Stimulated activated CD8-positive, alpha-beta memory T cell treated with anti-CD3 and anti-CD28 coated beads, Interleukin-2, amount 100 ng/mL, for 48 hours (primary cell): ENCODE results near the gene OSM.

Source experiments
- DNase-seq, 2 donors: peaks; one replicate each; pipeline ENCODE4 v3.0.0-alpha.2; 2020; ENCODE audit warnings: low read depth in 2 of 2

The OSM gene

DNA sequence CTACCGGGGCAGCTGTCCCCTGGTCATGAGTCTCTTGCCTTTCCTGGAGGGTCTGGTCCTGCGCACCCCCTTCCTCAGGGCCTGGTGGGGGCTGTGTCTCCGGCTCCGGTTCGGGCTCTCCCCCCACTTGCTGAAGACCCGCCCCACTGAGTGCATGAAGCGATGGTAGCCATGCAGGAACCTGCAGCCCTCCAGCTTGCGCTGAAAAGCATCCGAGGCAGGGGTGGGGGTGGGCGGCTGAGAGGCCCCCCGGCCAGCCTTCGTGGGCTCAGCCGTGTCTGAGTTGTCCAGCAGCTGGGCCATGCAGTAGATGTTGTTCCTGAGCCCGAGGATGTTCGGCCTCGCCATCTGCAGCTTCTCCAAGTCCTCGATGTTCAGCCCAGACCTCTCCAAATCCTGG, 2.8 kb downstream of the OSM start:
- no peak for DNase-seq

DNA sequence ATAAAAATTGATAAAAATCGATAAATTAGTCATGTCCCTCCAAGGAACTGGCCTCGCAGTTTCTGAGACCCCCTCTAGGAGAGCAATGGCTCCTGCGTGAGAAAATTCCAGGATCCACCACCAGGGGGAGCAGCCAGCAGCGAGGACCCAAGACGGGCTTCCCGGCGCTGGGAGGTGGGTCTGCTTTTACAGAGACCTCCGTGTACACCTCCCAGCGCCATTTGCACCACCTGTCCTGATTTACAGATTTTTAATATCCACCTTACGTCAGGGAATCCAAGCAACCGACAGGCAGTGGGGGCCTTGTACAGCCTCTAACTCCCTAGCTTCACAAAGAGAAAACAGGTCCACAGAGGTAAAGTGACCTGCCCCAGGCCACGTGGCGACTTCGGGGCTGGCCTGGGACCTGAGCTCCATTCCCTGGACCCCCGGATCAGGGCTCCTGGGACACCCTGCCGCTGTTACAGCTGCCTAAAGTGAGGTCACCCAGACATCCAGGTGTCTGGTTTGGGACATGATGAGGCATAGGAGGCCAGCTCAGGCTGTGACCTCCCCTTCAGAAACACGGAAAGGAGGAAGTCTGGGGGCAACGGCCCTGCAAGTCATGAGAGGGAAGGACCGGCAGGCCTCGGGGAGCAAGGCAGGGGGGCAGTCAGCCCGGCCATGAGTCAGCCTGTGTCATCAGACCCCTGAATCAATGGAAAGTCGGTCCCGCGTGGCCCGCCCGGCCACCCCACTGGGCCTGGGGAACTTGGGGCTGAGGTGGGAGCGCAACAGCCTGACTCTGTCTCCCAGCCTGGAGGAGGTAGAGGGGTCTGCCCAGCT, 3.5 kb downstream of the OSM start:
- peak; percentile 65 to 78 for DNase-seq

DNA sequence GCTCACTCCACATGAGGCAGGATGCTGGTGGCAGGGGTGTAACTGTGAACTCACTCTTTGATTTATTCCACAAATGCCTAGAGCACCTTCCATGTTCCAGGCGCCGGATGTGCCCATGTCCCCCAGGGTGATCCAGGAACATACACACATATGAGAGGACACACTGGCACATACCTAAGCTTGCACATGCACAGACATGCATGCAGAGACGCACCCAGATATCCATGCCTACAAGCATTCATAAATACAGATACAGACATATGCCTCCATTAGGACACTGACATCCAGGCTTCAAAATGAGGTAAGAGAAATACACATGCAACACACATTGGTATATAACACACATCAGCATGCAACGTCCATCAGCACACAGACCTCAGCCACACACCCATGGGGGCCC, 4.5 kb downstream of the OSM start:
- no peak for DNase-seq

DNA sequence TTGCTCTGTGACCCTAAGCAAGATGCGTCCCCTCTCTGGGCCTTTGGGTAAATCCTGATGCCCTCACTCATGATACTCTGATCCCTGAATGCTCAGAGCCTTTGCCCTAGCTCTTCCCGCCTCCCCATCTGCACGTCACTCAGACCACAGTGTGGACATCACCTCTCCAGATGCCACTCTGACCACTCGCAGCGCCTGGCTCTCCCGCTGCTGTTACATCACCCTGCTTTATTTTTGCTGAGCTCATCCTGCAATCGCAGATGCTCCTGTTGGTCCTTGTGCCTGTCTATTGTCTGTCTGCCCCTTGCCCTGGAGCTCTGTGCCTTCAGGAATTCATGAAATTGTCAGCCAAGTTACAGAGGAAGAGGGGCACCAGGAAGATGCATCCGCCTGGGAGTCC, 5.5 kb downstream of the OSM start:
- DNase-seq: no peak

DNA sequence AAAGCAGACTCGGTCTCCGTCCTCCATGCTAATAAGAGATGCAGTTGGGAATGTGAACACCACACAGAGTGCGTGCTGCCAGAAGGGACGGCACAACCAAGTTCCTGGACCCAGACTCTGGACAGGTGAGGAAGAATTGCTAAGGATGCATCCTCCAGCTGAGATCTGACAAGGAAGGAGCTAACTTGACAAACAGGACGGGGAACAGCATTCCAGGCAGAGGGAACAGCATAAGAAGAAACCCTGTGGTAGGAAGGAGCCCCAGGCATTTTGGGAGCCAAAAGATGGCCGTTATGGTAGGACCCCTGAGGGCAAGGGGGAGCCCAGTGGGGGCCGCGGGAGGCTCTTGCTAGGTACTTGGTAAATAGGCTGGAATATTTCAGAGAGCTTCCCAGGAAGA, 6.0 kb downstream of the OSM start:
- no peak for DNase-seq

DNA sequence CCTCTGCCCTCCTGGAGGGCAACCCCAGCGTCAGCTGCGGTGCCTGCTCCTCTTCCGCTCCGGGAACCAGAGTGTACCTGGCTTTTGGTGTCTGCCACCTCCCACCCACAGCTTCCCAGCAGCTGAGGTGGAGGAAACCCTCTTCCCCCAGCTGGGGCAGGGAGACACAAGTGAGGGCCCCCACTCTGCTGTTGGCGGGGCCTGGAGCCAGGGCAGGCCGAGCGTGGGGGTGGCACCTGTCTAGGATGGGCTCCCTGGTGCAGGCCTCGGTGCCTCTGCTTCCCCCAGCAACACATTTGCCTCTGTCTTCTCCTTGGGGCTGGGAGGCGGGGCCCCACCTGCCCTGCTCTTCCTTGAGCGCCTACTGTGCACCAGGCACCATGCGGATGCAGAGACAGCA, 6.4 kb downstream of the OSM start:
- DNase-seq: no peak

DNA sequence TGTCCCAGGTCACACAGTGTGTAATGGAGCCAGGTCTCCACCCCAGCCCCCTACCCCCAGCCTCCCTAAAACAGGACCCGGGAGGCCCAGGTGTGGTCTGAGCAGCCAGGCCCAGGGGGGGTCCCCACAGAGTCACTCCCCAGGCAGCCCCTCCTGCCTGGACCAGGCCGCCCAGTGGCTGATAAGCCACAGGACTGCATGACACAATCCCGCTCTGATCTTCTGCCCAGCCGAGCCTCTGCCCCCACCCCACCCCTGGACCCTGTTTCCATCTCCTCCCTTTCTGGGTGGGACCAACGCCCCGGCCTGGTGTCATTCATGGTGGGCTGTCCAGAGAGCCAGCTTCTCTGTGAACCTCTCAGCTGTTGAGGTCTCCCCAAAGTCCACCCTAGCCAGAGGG, 12.3 kb downstream of the OSM start:
- no peak for DNase-seq

DNA sequence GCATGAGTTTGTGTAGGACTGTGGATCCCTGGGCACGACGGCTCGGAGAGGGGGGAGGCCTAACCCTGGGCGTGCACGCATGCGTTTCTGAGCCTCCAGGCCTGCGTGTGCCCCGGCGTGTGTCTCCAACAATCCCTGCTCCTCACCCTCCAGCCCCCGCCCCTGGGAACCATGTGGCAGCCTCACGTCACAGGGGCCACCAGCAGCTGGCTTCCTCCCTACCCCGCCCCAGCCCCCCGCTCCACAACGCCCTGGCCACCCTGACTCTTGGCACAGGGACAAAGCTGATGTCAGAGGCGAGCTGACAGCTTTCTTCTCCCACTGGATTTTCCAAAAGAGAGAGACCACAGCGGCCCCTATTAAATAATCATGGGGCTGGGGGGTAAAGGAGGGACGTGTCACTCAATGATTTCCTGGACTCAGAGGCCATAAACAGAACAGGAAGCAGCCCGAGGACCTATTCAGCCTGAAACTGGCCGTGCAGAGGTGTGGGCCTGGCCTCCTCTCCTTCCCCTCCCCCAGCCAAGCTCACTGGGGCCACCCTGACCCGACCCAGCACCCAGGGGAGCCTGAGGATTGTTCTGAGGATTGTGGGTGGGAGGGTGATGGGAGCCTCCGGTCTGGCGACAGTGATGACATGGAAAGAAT, 13.3 kb downstream of the OSM start:
- DNase-seq: no peak

DNA sequence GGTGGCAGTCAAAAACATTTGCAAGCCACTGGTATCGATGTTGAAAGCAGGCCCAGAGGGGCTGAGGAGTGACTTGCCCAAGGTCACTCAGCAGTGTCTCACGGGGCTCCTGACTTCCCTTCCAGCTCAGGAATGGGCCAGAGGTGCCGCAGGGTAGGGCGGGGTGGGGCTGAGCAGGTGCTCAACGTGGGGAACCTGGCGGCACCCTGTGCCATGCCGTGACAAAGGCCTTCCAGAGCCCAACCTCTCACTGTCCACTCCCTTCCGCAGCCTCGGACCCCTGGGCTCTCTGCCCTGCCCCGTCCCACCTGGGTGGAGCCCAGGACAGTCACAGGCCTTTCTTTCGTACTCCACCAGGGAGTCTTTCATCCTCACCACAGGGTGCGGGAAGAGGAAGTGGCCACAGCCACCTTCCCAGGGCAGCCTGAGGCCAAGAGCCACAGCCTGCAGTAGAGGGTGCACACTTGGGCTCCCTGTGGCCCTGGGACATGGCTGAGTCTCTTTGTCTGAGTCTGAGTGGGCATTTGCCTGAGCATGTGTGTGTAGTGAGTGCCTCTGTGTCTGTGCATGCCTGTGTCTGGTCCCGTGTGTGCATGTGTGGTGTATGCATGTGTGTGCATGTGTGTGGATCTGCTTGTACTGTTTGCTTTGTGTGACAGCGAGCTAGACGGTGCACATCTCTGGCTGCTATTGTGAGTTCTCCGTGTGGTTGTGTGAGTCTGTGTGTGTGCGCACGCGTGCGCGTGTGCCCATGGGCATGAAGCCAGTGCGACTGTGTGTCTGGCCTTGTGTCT, 14.0 kb downstream of the OSM start:
- DNase-seq: no peak

DNA sequence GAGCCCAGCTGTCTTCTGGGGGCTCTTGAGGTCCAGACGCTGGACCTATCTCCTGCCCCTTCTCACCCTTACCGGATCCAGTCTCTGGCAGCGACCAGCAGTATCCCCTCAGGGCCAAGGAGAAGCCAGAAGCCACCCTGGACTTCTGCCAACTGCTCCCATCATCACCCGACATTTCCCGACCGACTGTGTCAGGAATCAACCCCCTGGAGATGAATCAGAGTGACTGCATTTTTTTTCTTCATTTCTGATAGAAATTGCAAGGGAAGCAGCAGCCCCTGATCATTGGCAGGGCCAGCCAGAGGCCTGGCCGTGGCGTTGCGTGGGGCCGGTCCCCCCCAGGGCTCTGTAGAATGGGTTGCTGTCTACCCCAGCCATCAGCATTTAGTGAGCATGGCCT, 14.9 kb downstream of the OSM start:
- no peak for DNase-seq

DNA sequence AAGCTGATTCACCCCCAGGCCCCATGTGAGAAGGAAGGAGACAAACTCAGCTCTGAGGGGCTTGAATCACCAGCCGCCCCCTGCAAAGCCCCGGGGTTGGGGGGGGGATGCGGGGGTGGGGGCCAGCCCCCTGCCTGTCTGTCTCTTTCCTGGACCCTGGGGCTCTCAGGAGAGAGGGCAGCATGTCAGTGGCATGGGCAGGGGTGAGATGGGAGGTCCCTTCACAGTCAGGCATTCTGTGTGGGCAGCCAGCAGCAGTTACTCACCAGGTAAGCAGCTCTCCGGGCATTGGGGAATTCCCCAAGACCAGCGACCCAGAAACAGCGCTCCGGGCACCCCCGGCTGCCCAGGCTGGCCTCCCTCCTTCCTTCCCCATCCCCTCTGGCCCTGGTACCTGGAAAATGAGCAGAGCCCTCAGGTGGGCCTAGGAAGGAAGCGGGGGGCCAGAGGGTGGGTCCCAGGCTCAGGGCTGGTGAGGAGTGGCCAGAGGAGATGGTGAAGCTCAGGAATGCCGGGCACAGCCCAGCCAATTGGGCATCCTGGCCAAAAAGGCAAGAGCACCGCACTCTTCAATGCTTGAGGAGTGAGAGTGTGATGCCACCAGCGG, 15.9 kb downstream of the OSM start:
- DNase-seq: no peak

DNA sequence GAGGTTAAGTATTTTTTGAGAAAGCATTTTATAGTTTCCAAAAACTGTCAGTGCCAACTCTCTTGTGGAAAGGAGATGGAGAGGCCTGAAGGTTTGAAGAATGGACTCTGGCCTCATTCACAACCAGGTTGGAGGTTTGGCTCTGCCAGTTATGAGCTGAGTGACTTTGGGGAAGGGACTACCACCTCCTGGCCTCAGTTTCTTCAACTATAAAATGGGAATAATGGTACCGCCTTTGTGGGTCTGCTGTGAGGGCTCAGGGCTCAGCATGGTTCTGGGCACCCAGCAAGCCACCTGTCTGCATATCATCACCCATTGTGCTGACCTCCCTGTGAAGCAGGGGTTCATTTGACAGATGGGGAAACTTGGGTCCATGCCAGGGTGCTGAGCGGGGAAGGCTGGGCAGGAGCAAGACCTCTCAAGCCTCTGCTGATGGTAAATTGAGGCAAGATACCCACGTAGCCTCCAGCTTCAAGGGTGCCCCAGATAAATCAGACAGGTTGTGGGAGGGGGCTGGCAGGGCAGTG, 16.5 kb downstream of the OSM start:
- DNase-seq: no peak

DNA sequence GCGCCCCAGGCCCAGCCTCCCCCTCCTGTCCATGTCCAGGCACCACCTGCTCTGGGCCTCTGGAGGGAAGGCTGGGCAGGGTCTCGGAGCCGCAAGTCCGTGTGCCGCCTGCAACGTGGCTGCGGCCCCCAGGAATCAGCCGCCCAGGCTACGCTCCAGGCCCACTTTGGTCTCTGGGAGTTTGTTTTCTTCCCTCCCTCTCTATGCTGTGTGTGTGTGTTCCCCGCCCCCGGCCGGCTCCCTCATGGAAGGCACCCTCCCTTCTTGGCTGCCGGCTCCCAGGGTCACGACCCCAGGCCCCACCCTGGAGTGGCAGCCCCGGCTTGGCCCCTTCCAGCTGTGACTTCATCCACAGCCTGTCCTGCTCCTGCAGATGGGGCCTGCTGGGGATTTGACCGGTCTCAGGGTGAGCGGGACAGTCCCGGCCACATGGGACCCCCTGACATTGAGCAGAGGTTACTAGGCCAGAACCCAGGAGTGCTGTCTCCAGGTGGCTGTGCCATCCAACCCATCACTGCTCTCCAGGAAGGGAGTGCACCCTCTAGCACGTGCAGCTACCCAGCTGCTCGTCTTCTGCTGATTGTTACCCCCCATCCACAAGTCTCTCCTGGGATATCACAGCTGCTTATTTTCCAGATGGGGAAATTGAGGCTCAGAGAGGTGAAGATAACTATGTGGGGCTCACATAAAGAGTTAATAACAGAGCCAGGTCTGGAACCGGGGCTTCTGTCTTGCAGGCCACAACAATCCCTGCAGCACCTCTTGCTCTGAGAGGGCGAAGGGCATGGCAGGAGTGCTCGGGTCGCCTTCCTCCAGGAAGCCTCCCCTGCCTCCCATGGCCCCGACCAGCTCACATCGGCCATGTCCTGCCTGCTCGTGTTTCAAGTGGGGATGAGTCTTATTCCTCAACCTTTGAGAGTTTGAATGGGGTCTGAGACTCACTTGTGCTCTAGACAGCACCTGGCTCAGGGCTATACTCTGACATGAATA, 17.3 kb downstream of the OSM start:
- DNase-seq: no peak

DNA sequence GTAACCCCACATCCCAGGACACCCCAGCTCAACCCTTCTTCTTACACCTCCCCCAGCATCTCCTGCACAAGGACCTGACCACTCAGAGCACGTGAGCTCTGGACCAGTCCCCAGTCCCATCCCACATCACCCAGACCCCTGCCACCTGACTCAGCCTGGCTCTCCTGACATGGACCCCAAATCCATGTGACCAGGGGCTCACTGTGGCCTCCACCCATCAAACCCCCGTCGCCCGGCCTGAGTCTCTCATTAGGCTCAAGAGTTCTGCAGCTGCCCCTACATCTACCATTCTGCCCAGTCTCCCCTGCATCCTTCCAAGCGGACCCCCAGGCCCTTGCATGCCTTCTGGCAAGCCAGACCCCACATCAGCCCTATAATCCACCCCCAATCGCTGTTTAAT, 18.2 kb downstream of the OSM start:
- no peak for DNase-seq

DNA sequence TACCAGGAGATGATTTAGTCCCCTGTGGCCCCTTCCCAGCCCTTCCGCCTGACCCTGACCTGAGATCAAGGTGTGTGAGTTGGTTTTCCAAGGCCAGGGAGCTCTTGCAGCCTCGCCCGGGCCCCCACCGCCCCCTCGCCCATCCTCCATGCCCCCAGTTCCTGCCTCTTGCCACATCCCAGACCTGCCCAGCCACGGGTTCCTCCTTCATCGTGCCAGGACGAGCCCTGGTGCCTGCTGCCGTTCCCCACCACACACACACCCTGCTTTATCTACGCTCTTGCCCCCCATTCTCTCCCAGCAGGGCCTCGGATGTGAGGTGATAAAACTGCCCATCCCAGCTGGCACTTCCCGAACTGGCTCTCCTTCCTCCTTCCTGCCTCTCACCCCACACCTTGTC, 18.7 kb downstream of the OSM start:
- DNase-seq: no peak

DNA sequence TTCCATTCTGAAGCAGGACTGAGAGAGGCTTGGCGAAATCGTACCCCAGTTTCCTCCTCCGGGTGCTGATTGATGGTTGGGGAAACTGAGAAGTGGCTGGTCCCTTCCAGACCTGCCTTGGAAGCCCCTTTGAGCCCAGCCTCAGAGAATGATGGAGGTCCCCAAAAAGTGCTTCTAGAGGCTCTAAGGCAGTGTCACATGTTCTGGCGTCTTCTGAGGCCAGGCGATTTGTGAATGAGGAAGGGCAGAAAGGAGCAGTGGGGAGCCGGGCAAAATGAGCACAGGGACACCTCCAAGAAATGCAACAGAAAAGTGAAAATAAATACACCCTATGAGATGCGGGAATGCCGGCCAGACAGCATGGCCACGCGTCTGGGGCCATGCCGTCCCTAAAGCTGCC, 19.1 kb downstream of the OSM start:
- no peak for DNase-seq

DNA sequence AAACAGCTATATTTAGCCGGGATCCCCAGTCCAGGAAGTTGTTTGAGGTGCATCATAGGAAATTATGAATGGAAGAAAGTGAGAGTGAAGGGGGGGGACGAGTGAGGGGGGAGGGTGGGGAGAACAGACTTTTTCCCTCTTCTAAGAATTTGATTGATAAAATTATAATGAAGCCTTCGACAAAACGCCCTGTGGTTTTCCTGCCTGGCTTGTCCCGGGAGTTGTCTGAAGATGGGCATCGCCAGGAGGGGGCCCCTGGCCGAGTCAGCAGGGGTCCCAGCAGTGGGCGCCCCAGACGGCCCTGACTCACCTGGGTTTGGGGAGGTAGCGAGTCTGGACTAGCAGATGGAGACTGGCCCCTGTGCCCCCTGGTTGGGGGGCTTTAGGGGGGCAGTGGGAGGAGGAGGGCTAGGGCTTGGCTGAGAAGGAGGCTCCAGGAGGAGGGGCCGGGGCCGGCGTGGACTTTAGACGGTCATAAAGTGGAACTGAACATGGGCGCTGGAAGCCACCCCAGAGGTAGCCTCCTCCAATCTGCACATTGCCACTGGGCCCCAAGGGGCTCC, 19.8 kb downstream of the OSM start:
- DNase-seq: no peak

DNA sequence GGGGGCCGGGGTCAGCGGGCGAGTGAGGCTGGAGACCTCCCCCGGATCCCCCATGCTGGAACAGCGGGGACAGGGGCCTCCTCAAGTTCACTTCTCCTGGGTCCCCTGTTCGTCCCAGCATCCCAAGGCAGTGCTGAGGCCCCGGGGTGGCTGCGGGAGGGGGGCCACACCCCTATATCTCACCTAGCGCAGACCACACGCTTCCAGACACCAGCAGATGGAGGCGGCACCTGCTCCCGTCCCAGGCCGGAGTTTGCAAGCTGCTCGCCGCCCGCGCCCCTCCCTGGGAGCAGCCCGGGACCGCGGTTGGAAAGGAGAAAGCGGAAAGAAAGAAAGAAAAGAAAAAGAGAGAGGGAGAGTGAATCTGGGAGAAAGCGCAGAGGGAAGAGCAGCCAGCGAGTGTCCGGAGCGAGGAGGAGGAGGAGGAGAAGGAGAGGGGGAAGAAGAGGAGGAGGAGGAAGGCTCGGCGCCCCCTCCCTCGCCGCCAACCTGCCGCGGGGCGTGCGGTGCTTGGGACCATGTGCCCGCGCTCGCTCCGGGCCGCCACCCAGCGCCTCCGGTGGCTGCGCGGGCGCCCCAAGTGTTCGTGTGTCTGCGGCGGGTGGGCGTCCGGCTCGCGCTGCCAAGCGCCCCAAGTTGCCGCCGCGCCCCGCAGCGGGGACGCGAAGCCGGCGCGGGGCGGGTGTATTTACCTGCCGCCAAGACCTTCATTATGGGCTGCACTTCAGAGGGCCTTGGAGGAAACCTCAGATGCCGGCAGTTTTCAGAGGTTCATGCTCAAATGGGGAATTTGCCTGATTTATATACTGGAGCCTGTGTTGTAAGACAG, 20.5 kb downstream of the OSM start, which contains the start of gene LIF:
Gene LIF, minus strand, starts transcription at position 775 of the 829 bp plus-strand sequence. Its CDS starts 64 bp downstream, at position 711.
- DNase-seq: no peak

DNA sequence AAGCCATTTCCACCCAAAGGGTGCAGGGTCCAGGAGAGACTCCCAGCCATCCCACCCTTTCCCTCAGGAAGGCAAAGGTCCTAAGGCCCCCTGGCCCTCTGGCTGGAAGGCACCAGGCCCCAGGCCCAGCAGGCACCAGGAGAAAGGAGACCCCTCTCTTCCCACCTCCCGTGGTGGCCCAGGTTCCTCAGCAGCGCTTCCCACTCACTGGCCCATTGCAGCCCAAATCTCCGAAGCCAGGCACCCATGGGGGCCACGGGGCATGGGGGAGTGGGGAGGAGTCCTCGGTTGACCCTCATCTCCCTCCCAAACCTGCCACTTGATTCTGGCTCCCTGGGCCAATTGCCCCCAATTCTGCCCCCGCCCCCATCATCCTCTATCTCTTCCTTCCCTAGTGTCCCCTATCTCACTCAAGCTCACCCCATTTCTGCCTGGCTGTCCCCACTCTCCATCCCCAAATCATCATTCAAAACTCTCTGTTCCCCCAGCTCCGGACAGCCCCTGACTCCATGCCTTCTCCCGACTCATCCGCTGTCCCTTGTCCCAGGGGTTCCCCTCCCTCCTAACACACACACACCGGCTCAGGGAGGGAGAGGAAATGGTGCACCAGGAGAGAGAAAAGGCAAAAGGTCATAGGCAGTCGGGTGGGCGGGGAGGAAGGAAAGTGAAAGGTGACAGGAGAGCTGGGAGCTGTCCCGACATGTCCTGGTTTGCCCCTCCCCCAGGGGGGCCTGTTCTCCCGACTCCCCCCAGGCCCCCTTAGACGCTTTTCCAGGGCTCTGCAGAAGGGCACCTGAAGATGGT, 21.3 kb downstream of the OSM start:
- no peak for DNase-seq
